ENCODE measurements around the gene USP24.

USP24 gene

DNA sequence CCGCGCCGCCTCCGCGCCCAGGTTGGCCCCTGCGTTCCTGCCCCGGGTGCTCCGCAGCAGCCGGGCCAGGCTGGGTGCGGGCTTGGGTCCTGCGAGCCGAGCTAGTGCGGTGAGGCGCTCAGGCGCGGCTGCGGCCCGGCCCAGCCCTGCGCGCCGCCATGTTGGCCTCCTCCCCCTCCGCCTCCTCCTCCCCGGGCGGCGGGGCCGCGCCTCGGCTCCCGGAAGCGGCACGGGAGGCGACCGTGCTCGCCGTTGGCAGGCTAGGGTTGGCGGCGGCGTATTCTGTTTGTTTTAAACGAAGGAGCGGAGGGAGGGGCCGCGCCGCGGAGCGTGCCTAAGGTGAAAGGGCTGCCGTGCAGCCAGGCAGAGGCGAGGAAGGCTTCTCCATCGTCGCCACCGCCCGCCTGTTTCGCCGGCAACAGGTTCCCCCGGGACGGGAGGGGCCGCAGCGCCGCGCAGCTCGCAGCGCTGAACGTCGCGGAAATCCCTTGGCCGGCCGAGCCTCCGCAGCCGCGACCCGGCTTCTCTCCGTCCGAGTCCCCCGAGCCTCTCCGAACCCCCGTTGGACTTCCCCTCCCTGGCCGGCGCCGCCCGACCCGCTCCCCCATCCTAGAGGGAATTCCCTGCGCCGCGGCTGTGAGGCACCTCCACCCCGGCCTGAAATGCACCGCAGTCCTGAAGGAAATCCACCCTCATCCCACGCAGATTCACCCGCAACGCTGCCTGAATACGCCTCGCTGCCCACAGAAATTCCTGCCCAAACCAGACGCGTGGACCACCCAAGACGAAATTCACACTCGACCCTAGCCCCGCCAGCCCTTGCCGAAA, at the start of gene USP24:
Gene USP24, minus strand, starts transcription at position 171 of the 828 bp plus-strand sequence. CDS start 251 bp downstream, outside the sequence.
- H3K4me3 ChIP-seq (ENCODE audit: low read length) = peak within 1 kb of the TSS; percentile 86
- no peak for TF ChIP-seq CTCF (conservative IDR thresholded peaks at IDR 0.05; ENCODE audit: low read length)
- DNase-seq (ENCODE audit: low read depth) = peak; percentile 62

DNA sequence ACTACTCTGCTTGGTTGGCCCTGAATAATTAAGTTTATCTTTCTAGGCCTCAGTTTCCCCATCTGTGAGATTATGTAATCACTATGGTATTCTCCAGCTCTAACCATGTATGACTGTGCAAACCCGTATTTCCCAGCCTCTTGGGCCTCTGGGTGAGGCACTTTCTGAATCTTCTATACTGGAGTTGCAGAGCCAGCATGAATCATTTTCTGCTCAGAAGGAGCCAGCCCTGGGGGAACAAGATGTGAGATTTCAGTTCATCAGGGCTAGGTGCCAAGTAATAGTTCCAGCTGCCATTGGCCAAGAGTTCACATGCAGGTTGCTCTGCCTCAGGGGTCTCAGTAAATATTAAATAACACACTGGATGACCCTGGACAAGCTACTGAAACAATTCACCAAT, 47.7 kb upstream of the USP24 start:
- no peak overlapping the region for H3K4me3 ChIP-seq (ENCODE audit: low read length)
- TF ChIP-seq CTCF (conservative IDR thresholded peaks at IDR 0.05; ENCODE audit: low read length) = no peak
- DNase-seq (ENCODE audit: low read depth) = peak; percentile 49

DNA sequence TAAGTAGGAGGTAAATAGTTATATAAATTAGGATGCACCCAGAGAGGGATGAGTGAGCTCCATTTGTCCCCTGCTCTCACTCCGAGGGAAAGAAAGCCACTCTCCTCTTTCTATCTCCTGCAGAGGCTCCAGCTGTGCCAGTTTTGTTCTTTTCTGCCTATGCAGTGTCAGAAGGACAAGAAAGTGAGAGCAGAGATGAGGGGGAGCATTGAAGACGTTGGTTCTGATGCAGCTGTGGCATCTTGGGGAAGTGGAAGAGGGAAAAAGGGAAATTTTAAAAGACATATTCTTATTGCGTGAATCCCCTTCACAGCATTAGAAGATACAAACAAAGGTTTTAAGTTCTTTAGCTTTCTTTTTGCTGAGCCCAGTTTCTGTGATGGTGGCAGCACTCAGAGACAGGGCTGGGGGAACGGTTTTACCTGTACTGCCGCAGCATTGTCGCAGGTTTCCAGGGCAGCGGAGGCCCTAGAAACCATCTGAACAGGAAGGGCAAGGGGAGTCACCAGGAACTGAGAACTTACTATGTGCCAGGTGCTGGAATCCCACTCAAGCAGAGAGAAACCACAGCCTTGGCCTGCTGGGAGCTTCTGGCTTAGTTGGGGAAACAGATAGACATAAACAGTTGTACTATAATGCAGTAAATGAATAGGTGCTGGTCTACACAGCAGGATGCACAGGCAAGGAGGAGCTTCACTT, 44.9 kb upstream of the USP24 start:
- H3K4me3 ChIP-seq (ENCODE audit: low read length) = no peak overlapping the region
- no peak for TF ChIP-seq CTCF (conservative IDR thresholded peaks at IDR 0.05; ENCODE audit: low read length)
- no peak for DNase-seq (ENCODE audit: low read depth)

DNA sequence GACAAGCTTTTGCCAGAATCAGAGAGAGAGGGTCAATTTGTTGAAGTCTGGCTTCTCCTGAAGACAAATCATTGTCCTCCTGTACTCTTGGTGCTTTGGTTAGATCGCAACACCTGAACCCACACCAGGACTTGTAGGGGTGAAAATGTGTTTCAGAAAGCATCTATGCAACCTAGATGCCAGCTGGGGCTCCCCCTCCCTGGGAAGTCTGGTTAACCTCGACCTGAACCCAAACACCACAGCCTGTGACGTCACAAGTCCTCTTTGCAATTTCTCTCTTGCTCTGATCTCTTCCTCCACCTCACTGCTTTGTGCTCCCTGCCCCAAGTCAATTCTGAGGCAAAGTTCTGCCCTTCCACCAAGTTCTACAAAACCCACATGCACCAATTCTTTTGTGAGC, 42.8 kb upstream of the USP24 start:
- no peak for DNase-seq (ENCODE audit: low read depth)
- TF ChIP-seq CTCF (conservative IDR thresholded peaks at IDR 0.05; ENCODE audit: low read length) = no peak
- no peak overlapping the region for H3K4me3 ChIP-seq (ENCODE audit: low read length)

GRCh38 chr1:55255901-55256300, 40.7 kb upstream of the USP24 start:
- DNase-seq (ENCODE audit: low read depth) = no peak
- no peak for TF ChIP-seq CTCF (conservative IDR thresholded peaks at IDR 0.05; ENCODE audit: low read length)

GRCh38 chr1:55252942-55253589, 37.9 kb upstream of the USP24 start:
- H3K4me3 ChIP-seq (ENCODE audit: low read length) = no peak overlapping the region
- no peak for TF ChIP-seq CTCF (conservative IDR thresholded peaks at IDR 0.05; ENCODE audit: low read length)
- no peak for DNase-seq (ENCODE audit: low read depth)

More at GRCh38 chr1:55255901-55256300, 40.7 kb upstream of the USP24 start:
- H3K4me3 ChIP-seq (ENCODE audit: low read length) = no peak overlapping the region

All from AG10803 (cell line).